Stimulated activated CD4-positive, alpha-beta T cell treated with anti-CD3 and anti-CD28 coated beads, TNF-alpha, amount 100 ng/mL, for 48 hours (primary cell): ENCODE measurements around the gene ZNF792.
"Not testable (repeated sequence)": the region's sequence is repeated elsewhere in the genome, so short reads cannot be mapped to it uniquely, and the experiment has no call there.

ENCODE experiments used
- DNase-seq, 3 donors: peaks; one replicate each; pipeline ENCODE4 v3.0.0-alpha.2; 2020; ENCODE audit warnings: low read depth in 3 of 3

The ZNF792 gene

GRCh38 chr19:34963573-34964406 is at the start of gene ZNF792:
Gene ZNF792, minus strand, starts transcription at chr19:34964229. Its CDS starts 567 bp downstream, at chr19:34963662.
- peak; percentile 10 to 38 (median 29) for DNase-seq

DNA sequence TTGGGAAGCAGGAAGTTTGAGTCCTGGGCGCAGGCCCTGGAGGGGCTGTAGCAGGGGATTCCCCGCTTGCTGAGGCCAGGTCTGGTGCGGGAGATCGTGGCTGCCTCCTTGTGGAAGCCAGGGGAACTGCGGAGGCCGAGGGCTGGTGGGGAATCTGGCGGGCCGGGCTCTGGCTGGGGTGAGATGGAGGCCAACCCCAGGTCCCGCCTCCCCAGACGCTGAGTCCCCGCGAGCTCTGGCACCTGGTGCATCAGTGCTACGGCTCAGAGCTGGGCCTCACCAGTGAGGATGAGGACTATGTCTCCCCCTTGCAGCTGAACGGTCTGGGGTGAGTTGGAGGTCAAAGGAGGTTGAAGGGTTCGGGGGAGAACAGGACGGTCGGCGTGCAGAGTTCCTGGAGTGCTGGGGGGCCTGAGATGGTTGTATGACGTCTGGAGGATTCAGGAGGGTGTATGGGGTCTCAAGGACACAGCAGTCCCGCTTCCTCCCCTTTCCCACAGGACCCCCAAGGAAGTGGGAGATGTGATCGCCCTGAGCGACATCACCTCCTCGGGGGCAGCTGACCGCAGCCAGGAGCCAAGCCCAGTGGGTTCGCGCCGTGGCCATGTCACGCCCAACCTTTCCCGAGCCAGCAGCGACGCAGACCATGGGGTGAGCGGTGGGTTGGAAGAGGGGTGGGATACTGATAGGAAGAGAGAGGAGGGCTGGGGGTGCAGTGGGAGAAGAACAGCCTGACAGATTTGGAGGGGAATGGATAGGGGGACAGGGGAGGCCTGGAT is 49.2 kb upstream of the ZNF792 start:
- peak; percentile 68 to 75 (median 70) for DNase-seq

- DNase-seq = no peak
These were observed 48.0 kb upstream of the ZNF792 start for GRCh38 chr19:35011737-35012682.

DNA sequence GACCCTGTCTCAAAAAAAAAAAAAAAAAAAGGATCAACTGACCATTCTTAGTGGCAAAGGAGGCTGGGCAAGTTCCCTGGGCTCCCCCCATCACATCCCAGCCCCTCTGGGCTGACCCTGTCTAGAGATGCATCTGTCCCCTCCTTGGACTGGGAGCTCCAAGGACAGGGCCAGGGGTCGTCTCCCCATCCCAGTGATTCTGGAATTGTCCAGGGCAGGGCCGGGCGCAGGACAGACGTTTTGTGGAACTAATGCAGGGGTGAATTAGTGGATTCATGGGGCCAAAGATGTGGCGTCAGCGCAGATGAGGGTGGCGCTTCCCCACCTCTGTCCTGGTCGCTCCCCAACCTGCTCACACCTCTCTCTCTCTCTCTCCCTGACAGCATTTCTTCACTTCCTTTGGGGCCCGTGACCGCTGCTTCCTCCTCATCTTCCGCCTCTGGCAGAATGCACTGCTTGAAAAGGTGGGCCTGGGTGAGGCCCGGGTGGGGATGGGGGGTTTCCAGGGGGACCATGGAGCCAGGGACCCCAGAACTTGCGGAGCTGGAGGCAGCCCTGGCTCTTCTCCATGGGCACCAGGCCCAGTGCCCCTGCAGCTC is 47.2 kb upstream of the ZNF792 start:
- no peak for DNase-seq

DNA sequence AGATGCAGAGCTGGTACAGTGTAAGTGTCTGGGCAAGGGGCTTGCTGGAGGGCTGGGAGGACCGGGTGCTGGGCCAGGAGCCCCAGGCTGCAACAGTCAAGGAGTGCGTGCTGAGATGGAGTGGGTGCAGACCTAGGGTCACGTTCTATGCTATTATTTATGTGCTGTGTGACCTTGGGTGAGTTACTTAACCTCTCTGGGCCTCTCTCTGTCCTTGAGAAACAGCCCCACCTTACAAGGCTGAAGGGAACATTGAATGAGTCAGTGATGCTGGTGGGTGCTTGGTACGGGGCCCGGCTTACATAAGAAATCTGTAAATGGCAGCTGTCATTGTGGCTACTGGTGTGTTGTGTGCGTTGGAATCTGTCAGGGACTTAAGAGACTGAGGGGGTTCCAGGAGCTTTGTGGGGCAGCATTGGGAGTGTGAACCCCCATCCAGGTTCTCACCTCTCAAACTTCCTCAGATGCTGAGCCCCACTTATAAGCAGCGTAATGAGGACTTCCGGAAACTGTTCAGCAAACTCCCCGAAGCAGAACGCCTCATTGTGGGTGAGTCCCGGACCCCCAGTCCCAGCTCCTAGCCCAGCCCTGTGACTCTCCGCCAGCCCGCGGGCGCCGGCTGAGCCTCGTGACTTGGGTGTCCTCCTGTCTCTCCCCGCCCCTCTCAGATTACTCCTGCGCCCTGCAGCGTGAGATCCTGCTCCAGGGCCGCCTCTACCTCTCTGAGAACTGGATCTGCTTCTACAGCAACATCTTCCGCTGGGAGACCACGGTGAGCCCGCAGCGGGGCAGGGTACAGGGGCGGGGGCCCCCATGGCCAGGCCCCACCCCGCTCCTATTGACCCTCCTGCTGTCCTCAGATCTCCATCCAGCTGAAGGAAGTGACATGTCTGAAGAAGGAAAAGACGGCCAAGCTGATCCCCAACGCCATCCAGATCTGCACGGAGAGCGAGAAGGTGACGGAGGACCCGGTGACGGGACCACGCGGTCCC is 45.7 kb upstream of the ZNF792 start:
- DNase-seq = no peak

GRCh38 chr19:35008891-35009341 is 44.9 kb upstream of the ZNF792 start:
- no peak for DNase-seq

GRCh38 chr19:35007427-35007826 is 43.4 kb upstream of the ZNF792 start:
- not testable (repeated sequence) for DNase-seq

DNA sequence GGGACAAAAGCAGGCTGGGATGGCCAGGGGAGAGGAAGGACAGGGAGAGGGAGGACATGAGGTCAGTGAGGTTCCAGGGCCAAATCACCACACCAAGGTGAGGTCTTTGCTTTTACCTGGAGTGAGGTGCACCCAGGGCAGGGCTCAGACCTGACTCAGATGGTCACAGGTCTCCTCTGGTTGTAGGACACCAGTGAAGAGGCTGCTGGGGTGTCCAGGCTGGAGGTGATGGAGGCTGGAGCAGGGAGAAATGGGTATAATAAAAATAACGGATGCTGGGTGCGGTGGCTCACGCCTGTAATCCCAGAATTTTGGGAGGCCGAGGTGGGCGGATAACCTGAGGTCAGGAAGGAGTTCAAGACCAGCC is 43.0 kb upstream of the ZNF792 start:
- DNase-seq = no peak

GRCh38 chr19:35006342-35006998 is 42.4 kb upstream of the ZNF792 start:
- DNase-seq = no peak

DNA sequence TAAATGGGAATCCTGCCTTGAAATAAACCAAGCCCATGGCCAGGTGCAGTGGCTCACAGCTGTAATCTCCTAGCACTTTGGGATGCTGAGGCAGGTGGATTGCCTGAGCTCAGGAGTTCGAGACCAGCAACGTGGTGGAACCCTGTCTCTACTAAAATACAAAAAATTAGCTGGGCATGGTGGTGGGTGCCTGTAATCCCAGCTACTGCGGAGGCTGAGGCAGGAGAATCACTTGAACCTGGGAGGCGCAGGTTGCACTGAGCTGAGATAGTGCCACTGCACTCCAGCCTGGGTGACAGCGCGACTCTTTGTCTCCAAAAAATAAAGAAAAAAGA is 41.9 kb upstream of the ZNF792 start:
- not testable (repeated sequence) for DNase-seq

GRCh38 chr19:35005256-35005977 is 41.4 kb upstream of the ZNF792 start:
- no peak for DNase-seq

DNA sequence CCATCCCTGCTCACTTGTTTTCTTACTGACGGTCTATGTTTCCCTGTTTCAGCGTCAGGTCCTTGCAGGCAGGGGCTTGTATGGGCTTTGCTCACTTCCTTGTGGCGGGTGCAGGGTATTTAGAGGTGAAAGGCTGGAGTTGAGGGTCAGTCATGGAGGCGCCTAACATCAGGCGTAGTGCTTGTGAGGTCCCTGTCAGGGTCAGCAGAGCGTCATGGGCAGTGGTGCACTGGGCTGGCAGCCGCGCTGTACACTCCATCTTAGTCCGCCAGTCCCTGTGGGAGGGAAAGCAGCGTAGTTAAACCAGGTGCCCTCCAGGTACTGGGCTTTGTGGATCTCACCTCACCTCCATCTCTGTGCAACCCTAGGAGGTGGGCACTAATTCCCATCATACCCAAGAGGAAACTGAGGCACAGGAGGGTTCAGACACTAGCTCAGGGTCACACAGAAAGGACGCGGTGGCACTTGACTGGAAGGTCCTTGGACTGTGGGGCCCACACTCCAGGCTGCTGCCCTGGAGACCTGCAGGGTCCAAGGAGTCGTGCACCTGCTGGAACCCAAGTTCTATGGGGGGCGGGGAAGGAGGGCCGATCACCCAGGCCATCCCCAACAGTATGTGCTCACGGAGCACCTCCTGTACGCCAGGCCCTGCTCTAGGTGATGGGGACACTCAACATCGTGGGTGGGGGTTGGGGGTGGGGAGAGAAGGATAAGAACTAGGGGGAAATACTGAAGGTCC is 40.7 kb upstream of the ZNF792 start:
- no peak for DNase-seq

DNA sequence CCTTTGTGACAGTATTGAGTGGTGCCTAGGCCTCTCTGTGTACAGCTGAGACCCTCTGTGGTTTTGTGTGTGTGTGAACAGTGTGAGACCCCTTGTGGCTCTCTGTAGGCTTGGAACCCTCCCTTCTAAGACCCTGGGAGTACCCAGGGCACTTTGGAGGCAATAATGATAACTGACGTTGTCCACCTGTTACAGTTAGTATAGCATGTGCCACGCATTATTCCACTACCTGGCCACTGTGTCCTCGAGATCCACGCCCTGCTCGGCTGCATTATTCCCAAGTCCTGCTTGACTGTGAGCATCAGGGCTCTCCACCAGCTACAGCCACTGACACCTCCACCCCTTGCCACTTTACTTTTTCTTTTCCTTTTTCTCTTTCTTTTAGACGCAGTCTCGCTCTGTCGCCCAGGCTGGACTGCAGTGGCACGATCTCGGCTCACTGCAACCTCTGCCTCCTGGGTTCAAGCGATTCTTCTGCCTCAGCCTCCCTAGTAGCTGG is 38.1 kb upstream of the ZNF792 start:
- no peak for DNase-seq

DNA sequence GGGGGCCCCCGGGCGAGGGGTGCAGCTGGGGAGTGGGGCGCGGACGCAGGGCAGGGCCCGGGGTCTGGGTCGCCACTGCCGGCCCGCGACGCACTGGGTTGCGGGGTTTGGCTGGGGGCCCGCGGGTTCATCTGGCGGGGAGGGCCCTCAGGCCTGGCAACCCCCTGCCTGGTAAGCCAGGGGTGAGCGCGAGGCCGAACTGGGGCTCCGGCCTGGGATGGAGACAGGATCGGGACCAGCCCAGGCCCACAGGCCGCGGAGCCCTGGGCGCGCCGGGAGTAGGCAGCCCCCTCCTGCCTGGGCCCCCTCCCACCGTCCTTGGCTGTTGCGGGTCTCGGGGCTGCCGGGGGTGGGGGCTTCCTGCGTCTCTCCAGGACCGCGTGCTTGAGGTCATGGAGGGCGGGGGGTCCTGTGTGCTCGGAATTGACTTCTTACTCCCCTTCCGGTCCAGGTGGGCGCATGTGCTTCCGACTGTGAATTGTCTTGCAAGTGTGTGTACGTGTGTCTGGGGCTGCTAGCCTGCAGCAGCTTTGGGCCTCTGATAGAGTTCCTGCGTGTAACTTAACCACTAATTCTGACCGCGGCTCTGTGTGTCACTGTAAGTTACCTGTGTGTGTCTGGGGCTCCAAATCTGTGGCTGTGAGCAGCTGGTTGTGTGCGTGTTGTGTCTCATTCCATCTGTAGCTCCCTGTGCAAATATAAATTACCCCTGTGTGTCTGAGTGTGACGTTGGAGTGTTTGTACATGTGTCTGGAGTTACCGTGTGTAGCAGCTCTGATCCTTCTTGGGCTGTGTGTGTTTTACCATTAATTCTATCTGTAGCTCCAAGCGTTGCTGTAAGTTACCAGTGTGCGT is 36.8 kb upstream of the ZNF792 start:
- DNase-seq = peak in 1 of 3 donors; percentile 49

- DNase-seq = no peak
These were observed 36.3 kb upstream of the ZNF792 start for GRCh38 chr19:35000338-35000646.

GRCh38 chr19:34999498-35000337 is 35.7 kb upstream of the ZNF792 start, which contains the start of gene GRAMD1A:
Gene GRAMD1A, plus strand, starts transcription at chr19:35000323. Its CDS starts 156 bp downstream, at chr19:35000479.
- DNase-seq = peak; percentile 47 to 76 (median 63)
